ENCODE data around the gene AP4E1. TPM values are rescaled to one million over a fixed set of nuclear protein-coding genes. Genes with fewer than 3 reads are reported as not detected.
"Not testable (repeated sequence)": the region's sequence is repeated elsewhere in the genome, so short reads cannot be mapped to it uniquely, and the experiment has no call there.

The AP4E1 gene
- polyA plus RNA-seq, 1 donor from 2014 or later = 2.5 TPM

- peaks cover 0 to 3% (median 0%) of the 10 kb centered on the region in 3 donors for H3K9me3 Mint-ChIP-seq
- H3K27me3 Mint-ChIP-seq = no peaks in the 10 kb centered on the region
- no peaks in the 10 kb centered on the region for H3K4me1 Mint-ChIP-seq
- no peak overlapping the region for H3K27ac Mint-ChIP-seq
- no peak overlapping the region for H3K4me3 Mint-ChIP-seq
- peaks cover 11% of the 10 kb centered on the region for H3K36me3 Mint-ChIP-seq
These were observed 37.2 kb downstream of the AP4E1 start for GRCh38 chr15:50945725-50946124.

GRCh38 chr15:50950745-50951144, 42.3 kb downstream of the AP4E1 start:
- H3K9me3 Mint-ChIP-seq = peaks cover 7 to 20% (median 9%) of the 10 kb centered on the region in 3 donors
- not testable (repeated sequence) for H3K27me3 Mint-ChIP-seq, H3K27ac Mint-ChIP-seq, H3K4me3 Mint-ChIP-seq, H3K4me1 Mint-ChIP-seq
- H3K36me3 Mint-ChIP-seq = peaks cover 30% of the 10 kb centered on the region

- H3K27ac Mint-ChIP-seq = no peak overlapping the region
- no peak overlapping the region for H3K4me3 Mint-ChIP-seq
- H3K4me1 Mint-ChIP-seq = no peaks in the 10 kb centered on the region
- H3K9me3 Mint-ChIP-seq = peaks cover 8 to 29% (median 9%) of the 10 kb centered on the region in 3 donors
- peaks cover 27% of the 10 kb centered on the region for H3K36me3 Mint-ChIP-seq
- H3K27me3 Mint-ChIP-seq = no peaks in the 10 kb centered on the region
These were observed 44.8 kb downstream of the AP4E1 start for GRCh38 chr15:50953302-50953701.

- peak overlapping the region in 1 of 3 donors; percentile 51 for H3K27ac Mint-ChIP-seq
- peaks cover 9 to 38% (median 11%) of the 10 kb centered on the region in 3 donors for H3K9me3 Mint-ChIP-seq
- H3K27me3 Mint-ChIP-seq, H3K4me1 Mint-ChIP-seq, H3K4me3 Mint-ChIP-seq: not testable (repeated sequence)
- peaks cover 36% of the 10 kb centered on the region for H3K36me3 Mint-ChIP-seq
These were observed 46.4 kb downstream of the AP4E1 start for GRCh38 chr15:50954837-50955236.

GRCh38 chr15:50959717-50960116, 51.2 kb downstream of the AP4E1 start:
- Mint-ChIP-seq H3K4me1 (peaks cover 0 to 4% (median 0%) of the 10 kb centered on the region in 3 donors), H3K27me3 (no peaks in the 10 kb centered on the region), H3K9me3 (peaks cover 22 to 64% (median 31%) of the 10 kb centered on the region in 3 donors), H3K36me3 (peaks cover 30% of the 10 kb centered on the region), H3K4me3 (no peak overlapping the region), H3K27ac (no peak overlapping the region)

GRCh38 chr15:50964075-50964474, 55.6 kb downstream of the AP4E1 start:
- H3K4me1 Mint-ChIP-seq = peaks cover 0 to 4% (median 0%) of the 10 kb centered on the region in 3 donors
- H3K27me3 Mint-ChIP-seq = no peaks in the 10 kb centered on the region
- H3K27ac Mint-ChIP-seq = no peak overlapping the region
- peak overlapping the region in 1 of 4 donors; percentile 71 for H3K4me3 Mint-ChIP-seq
- peaks cover 19 to 65% (median 36%) of the 10 kb centered on the region in 3 donors for H3K9me3 Mint-ChIP-seq
- peaks cover 47% of the 10 kb centered on the region for H3K36me3 Mint-ChIP-seq

- Mint-ChIP-seq H3K36me3 (peaks cover 57% of the 10 kb centered on the region), H3K4me3 (no peak overlapping the region), H3K27me3 (no peaks in the 10 kb centered on the region), H3K27ac (no peak overlapping the region), H3K4me1 (peaks cover 0 to 4% (median 0%) of the 10 kb centered on the region in 3 donors), H3K9me3 (peaks cover 10 to 43% (median 22%) of the 10 kb centered on the region in 3 donors)
These were observed 59.9 kb downstream of the AP4E1 start for GRCh38 chr15:50968353-50968752.

GRCh38 chr15:50970524-50970923, 62.0 kb downstream of the AP4E1 start:
- H3K36me3 Mint-ChIP-seq = peaks cover 54% of the 10 kb centered on the region
- no peaks in the 10 kb centered on the region for H3K27me3 Mint-ChIP-seq
- no peak overlapping the region for H3K27ac Mint-ChIP-seq
- H3K4me3 Mint-ChIP-seq = no peak overlapping the region
- peaks cover 0 to 4% (median 0%) of the 10 kb centered on the region in 3 donors for H3K4me1 Mint-ChIP-seq
- peaks cover 8 to 29% (median 15%) of the 10 kb centered on the region in 3 donors for H3K9me3 Mint-ChIP-seq

- H3K27me3 Mint-ChIP-seq = no peaks in the 10 kb centered on the region
- H3K9me3 Mint-ChIP-seq = peaks cover 8 to 27% (median 14%) of the 10 kb centered on the region in 3 donors
- H3K36me3 Mint-ChIP-seq = peaks cover 50% of the 10 kb centered on the region
- H3K4me3 Mint-ChIP-seq = no peak overlapping the region
- no peak overlapping the region for H3K27ac Mint-ChIP-seq
- peaks cover 0 to 4% (median 0%) of the 10 kb centered on the region in 3 donors for H3K4me1 Mint-ChIP-seq
These were observed 62.6 kb downstream of the AP4E1 start for GRCh38 chr15:50971115-50971514.

- Mint-ChIP-seq H3K4me3 (no peak overlapping the region), H3K27ac (no peak overlapping the region), H3K9me3 (peaks cover 8 to 27% (median 14%) of the 10 kb centered on the region in 3 donors), H3K27me3 (no peaks in the 10 kb centered on the region), H3K36me3 (peaks cover 49% of the 10 kb centered on the region), H3K4me1 (peaks cover 0 to 4% (median 0%) of the 10 kb centered on the region in 3 donors)
These were observed 63.1 kb downstream of the AP4E1 start for GRCh38 chr15:50971542-50971941.

- Mint-ChIP-seq H3K36me3 (peaks cover 48% of the 10 kb centered on the region), H3K27ac (no peak overlapping the region), H3K27me3 (no peaks in the 10 kb centered on the region), H3K4me1 (peaks cover 0 to 4% (median 0%) of the 10 kb centered on the region in 3 donors), H3K9me3 (peaks cover 8 to 23% (median 12%) of the 10 kb centered on the region in 3 donors), H3K4me3 (no peak overlapping the region)
These were observed 65.1 kb downstream of the AP4E1 start for GRCh38 chr15:50973605-50974004.

- peaks cover 2 to 5% (median 3%) of the 10 kb centered on the region in 3 donors for H3K9me3 Mint-ChIP-seq
- H3K4me3 Mint-ChIP-seq = no peak overlapping the region
- H3K4me1 Mint-ChIP-seq = no peaks in the 10 kb centered on the region
- no peak overlapping the region for H3K27ac Mint-ChIP-seq
- H3K36me3 Mint-ChIP-seq = peaks cover 41% of the 10 kb centered on the region
- no peaks in the 10 kb centered on the region for H3K27me3 Mint-ChIP-seq
These were observed 68.7 kb downstream of the AP4E1 start for GRCh38 chr15:50977162-50977561.

GRCh38 chr15:50978580-50978979, 70.1 kb downstream of the AP4E1 start:
- Mint-ChIP-seq H3K36me3 (peaks cover 35% of the 10 kb centered on the region), H3K27ac (no peak overlapping the region), H3K4me1 (peaks cover 0 to 4% (median 0%) of the 10 kb centered on the region in 3 donors), H3K9me3 (peaks cover 1 to 8% (median 2%) of the 10 kb centered on the region in 3 donors), H3K27me3 (no peaks in the 10 kb centered on the region), H3K4me3 (no peak overlapping the region)

GRCh38 chr15:50979041-50979440, 70.6 kb downstream of the AP4E1 start:
- H3K36me3 Mint-ChIP-seq = peaks cover 37% of the 10 kb centered on the region
- H3K4me3 Mint-ChIP-seq = no peak overlapping the region
- peaks cover 0 to 5% (median 0%) of the 10 kb centered on the region in 3 donors for H3K4me1 Mint-ChIP-seq
- peaks cover 1 to 10% (median 2%) of the 10 kb centered on the region in 3 donors for H3K9me3 Mint-ChIP-seq
- H3K27ac Mint-ChIP-seq = no peak overlapping the region
- no peaks in the 10 kb centered on the region for H3K27me3 Mint-ChIP-seq

GRCh38 chr15:50993598-50993997, 85.1 kb downstream of the AP4E1 start:
- no peak overlapping the region for H3K4me3 Mint-ChIP-seq
- no peak overlapping the region for H3K27ac Mint-ChIP-seq
- H3K27me3 Mint-ChIP-seq = no peaks in the 10 kb centered on the region
- H3K9me3 Mint-ChIP-seq = no peaks in the 10 kb centered on the region
- H3K36me3 Mint-ChIP-seq = peaks cover 17% of the 10 kb centered on the region
- peaks cover 0 to 3% (median 0%) of the 10 kb centered on the region in 3 donors for H3K4me1 Mint-ChIP-seq

GRCh38 chr15:50996641-50997040, 88.2 kb downstream of the AP4E1 start:
- peaks cover 0 to 4% (median 0%) of the 10 kb centered on the region in 3 donors for H3K9me3 Mint-ChIP-seq

More at GRCh38 chr15:50996641-50997040, 88.2 kb downstream of the AP4E1 start:
- H3K4me1 Mint-ChIP-seq = peaks cover 0 to 3% (median 0%) of the 10 kb centered on the region in 3 donors
- H3K27ac Mint-ChIP-seq = no peak overlapping the region
- peaks cover 24% of the 10 kb centered on the region for H3K36me3 Mint-ChIP-seq
- no peaks in the 10 kb centered on the region for H3K27me3 Mint-ChIP-seq
- no peak overlapping the region for H3K4me3 Mint-ChIP-seq
